Measurements from ENCODE around the gene PDE2A.

The PDE2A gene

GRCh38 chr11:72553706-72554105 is 120.5 kb downstream of the PDE2A start:
- in situ Hi-C loops (cut with HindIII; ENCODE audit: low pct_unique_long_range_greater_than_20kb, low sequenced_read_pairs), result no loop called here
- no peak for TF ChIP-seq JUND (IDR thresholded peaks at IDR 0.05; ENCODE audit: low read depth)
- peak in 1 of 2 experiments; percentile 28 for DNase-seq (ENCODE audit: low read depth in 1 of 2, low spot score in 1 of 2)

- DNase-seq (ENCODE audit: low read depth in 1 of 2, low spot score in 1 of 2), result no peak
- no peak for TF ChIP-seq JUND (IDR thresholded peaks at IDR 0.05; ENCODE audit: low read depth)
- in situ Hi-C loops (cut with HindIII; ENCODE audit: low pct_unique_long_range_greater_than_20kb, low sequenced_read_pairs), result no loop called here
Observed at GRCh38 chr11:72552399-72552910, 121.8 kb downstream of the PDE2A start.

GRCh38 chr11:72551571-72551970 is 122.7 kb downstream of the PDE2A start:
- in situ Hi-C loops (cut with HindIII; ENCODE audit: low pct_unique_long_range_greater_than_20kb, low sequenced_read_pairs), result no loop called here

GRCh38 chr11:72548463-72548862 is 125.8 kb downstream of the PDE2A start:
- no peak for DNase-seq (ENCODE audit: low read depth in 1 of 2, low spot score in 1 of 2)
- no peak for TF ChIP-seq JUND (IDR thresholded peaks at IDR 0.05; ENCODE audit: low read depth)
- in situ Hi-C loops (cut with HindIII; ENCODE audit: low pct_unique_long_range_greater_than_20kb, low sequenced_read_pairs), result no loop called here

More at GRCh38 chr11:72551571-72551970, 122.7 kb downstream of the PDE2A start:
- DNase-seq (ENCODE audit: low read depth in 1 of 2, low spot score in 1 of 2), result no peak
- no peak for TF ChIP-seq JUND (IDR thresholded peaks at IDR 0.05; ENCODE audit: low read depth)

- TF ChIP-seq JUND (IDR thresholded peaks at IDR 0.05; ENCODE audit: low read depth), result no peak
- DNase-seq (ENCODE audit: low read depth in 1 of 2, low spot score in 1 of 2), result no peak
- in situ Hi-C loops (cut with HindIII; ENCODE audit: low pct_unique_long_range_greater_than_20kb, low sequenced_read_pairs), result no loop called here
Observed at GRCh38 chr11:72546866-72547265, 127.4 kb downstream of the PDE2A start.

- TF ChIP-seq JUND (IDR thresholded peaks at IDR 0.05; ENCODE audit: low read depth), result no peak
- no peak for DNase-seq (ENCODE audit: low read depth in 1 of 2, low spot score in 1 of 2)
- in situ Hi-C loops (cut with HindIII; ENCODE audit: low pct_unique_long_range_greater_than_20kb, low sequenced_read_pairs), result no loop called here
Observed at GRCh38 chr11:72544589-72544988, 129.6 kb downstream of the PDE2A start.

GRCh38 chr11:72543849-72544542 is 130.2 kb downstream of the PDE2A start:
- in situ Hi-C loops (cut with HindIII; ENCODE audit: low pct_unique_long_range_greater_than_20kb, low sequenced_read_pairs), result no loop called here
- no peak for DNase-seq (ENCODE audit: low read depth in 1 of 2, low spot score in 1 of 2)

GRCh38 chr11:72541257-72541974 is 132.8 kb downstream of the PDE2A start:
- in situ Hi-C loops (cut with HindIII; ENCODE audit: low pct_unique_long_range_greater_than_20kb, low sequenced_read_pairs), result no loop called here
- DNase-seq (ENCODE audit: low read depth in 1 of 2, low spot score in 1 of 2), result no peak
- TF ChIP-seq JUND (IDR thresholded peaks at IDR 0.05; ENCODE audit: low read depth), result no peak

More at GRCh38 chr11:72543849-72544542, 130.2 kb downstream of the PDE2A start:
- no peak for TF ChIP-seq JUND (IDR thresholded peaks at IDR 0.05; ENCODE audit: low read depth)

- no peak for TF ChIP-seq JUND (IDR thresholded peaks at IDR 0.05; ENCODE audit: low read depth)
- no peak for DNase-seq (ENCODE audit: low read depth in 1 of 2, low spot score in 1 of 2)
- in situ Hi-C loops (cut with HindIII; ENCODE audit: low pct_unique_long_range_greater_than_20kb, low sequenced_read_pairs), result no loop called here
Observed at GRCh38 chr11:72537051-72537450, 137.2 kb downstream of the PDE2A start.

GRCh38 chr11:72535194-72535547 is 139.1 kb downstream of the PDE2A start:
- DNase-seq (ENCODE audit: low read depth in 1 of 2, low spot score in 1 of 2), result peak; percentile 24 to 44
- TF ChIP-seq JUND (IDR thresholded peaks at IDR 0.05; ENCODE audit: low read depth), result no peak
- in situ Hi-C loops (cut with HindIII; ENCODE audit: low pct_unique_long_range_greater_than_20kb, low sequenced_read_pairs), result no loop called here

GRCh38 chr11:72534371-72535193 is 139.6 kb downstream of the PDE2A start:
- peak in 1 of 2 experiments; percentile 21 for DNase-seq (ENCODE audit: low read depth in 1 of 2, low spot score in 1 of 2)
- in situ Hi-C loops (cut with HindIII; ENCODE audit: low pct_unique_long_range_greater_than_20kb, low sequenced_read_pairs), result no loop called here
- TF ChIP-seq JUND (IDR thresholded peaks at IDR 0.05; ENCODE audit: low read depth), result no peak

- in situ Hi-C loops (cut with HindIII; ENCODE audit: low pct_unique_long_range_greater_than_20kb, low sequenced_read_pairs), result no loop called here
- no peak for DNase-seq (ENCODE audit: low read depth in 1 of 2, low spot score in 1 of 2)
- no peak for TF ChIP-seq JUND (IDR thresholded peaks at IDR 0.05; ENCODE audit: low read depth)
Observed at GRCh38 chr11:72529068-72529467, 145.2 kb downstream of the PDE2A start.
